ENCODE measurements around the gene AP3D1.

- TF ChIP-seq CTCF (conservative IDR thresholded peaks at IDR 0.05; ENCODE audit: low read length): no peak
- no peak for TF ChIP-seq EZH2phosphoT487 (IDR thresholded peaks at IDR 0.05; ENCODE audit: borderline replicate concordance, low read depth, low read length)
Measured at GRCh38 chr19:2070986-2071673, 80.2 kb downstream of the AP3D1 start.

All from OCI-LY7 (cell line).